ENCODE results near the gene STEAP3. TPM values are rescaled to one million over a fixed set of nuclear protein-coding genes. Genes with fewer than 3 reads are reported as not detected.

STEAP3 gene
- polyA plus RNA-seq, 2 of the 4 experiments (the other 2 are of a cell fraction) = 23.5 to 30.2 TPM

DNA sequence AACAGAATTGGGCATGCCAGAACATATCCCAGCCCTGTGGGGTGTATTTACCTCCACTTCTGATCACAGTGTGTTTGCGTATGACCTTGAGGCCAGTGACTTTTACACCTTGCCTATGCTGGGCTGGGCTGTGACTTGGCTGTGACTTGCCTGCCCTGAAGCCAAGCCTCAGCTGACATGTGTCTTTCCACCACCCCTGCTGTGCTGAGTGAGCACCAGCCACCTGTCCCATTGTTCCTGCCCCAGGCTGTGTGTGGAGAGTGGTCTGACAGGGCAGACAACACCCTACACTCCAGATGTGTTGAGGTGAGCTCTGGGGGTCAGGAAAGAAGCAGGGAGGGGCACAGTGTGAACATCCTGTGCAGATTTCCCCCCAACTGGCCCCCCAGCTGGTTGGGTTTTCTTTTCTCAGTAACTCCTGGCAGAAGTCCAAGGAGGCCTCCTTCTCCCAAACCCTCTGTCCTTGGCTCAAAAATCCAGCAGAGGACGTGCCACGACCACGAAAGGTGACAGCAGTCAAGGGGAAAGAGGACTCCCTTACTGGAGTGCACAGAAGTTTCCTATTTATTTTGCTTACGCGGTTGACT is 5.1 kb upstream of the STEAP3 start:
- ChIA-PET CTCF (interaction anchor here (1.0 to 4.4 kb wide), 10 partner anchors 10 to 76 kb away, joined by 3 to 30 read pairs (median 4); no protein-coding TSS in a partner anchor), POLR2A (no interaction called here)

DNA sequence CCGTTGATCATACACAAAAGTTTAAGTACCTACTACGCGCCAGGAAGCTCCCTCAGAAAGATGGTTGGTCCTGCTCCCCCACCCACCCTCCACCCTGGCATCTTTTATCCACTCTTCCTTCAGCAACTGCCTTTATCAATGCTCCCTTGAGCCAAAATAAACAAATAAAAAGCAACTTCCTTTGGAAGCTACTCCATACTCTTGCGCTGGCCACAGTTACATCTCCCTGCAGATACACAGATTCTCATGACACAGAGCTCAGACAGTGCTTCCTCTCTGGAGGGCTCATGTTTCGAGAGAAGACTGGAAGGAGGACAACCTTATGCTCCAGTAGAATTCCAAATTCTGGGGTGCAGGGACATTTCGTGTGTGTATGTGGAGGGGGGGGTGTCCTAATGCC is 3.8 kb upstream of the STEAP3 start:
- DNase-seq (ENCODE audit: low read depth in 1 of 2, low spot score in 1 of 2) (no peak), ATAC-seq (no peak), FAIRE-seq (no peak)
- CTCF ChIA-PET = interaction anchor here (1.4 to 4.4 kb wide), 6 partner anchors 8 to 71 kb away, joined by 3 to 30 read pairs (median 8); no protein-coding TSS in a partner anchor
- TF ChIP-seq SMC3 (IDR thresholded peaks at IDR 0.05) (no peak), EP300 (IDR thresholded peaks at IDR 0.05) (no peak), HOXA7 (CRISPR knock-in tag; IDR thresholded peaks at IDR 0.05) (no peak)
- TF ChIP-seq, protein P1, sequence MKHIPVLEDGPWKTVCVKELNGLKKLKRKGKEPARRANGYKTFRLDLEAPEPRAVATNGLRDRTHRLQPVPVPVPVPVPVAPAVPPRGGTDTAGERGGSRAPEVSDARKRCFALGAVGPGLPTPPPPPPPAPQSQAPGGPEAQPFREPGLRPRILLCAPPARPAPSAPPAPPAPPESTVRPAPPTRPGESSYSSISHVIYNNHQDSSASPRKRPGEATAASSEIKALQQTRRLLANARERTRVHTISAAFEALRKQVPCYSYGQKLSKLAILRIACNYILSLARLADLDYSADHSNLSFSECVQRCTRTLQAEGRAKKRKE (CRISPR knock-in tag; IDR thresholded peaks at IDR 0.05; ENCODE audit: low read depth) = no peak
- no peak overlapping the region for H3K27ac ChIP-seq
- peaks cover 16% of the 10 kb centered on the region for H3K4me1 ChIP-seq
- POLR2A ChIA-PET = no interaction called here
- no peak overlapping the region for H3K4me2 ChIP-seq
- H3K9me3 ChIP-seq = no peaks in the 10 kb centered on the region
- WGBS (ENCODE audit: missing lambda C conversion rate) = 67% methylated on average over 6 of the region's 6 CpGs
- no peak overlapping the region for H3K4me3 ChIP-seq

More for the DNA sequence above, 5.1 kb upstream of the STEAP3 start:
- no peak overlapping the region; the same call in 2 of the 3 replicates for H3K4me2 ChIP-seq
- TF ChIP-seq ZC3H11A (IDR thresholded peaks at IDR 0.05) (no peak), RFX5 (IDR thresholded peaks at IDR 0.05) (no peak), RAD21 (conservative IDR thresholded peaks at IDR 0.05 in 1 of 2, IDR thresholded peaks at IDR 0.05 in 1 of 2) (peak; percentile 39 to 61; a peak in 4 of 5 replicates), SREBF2 (IDR thresholded peaks at IDR 0.05) (no peak), NPAS2 (CRISPR knock-in tag; IDR thresholded peaks at IDR 0.05; ENCODE audit: borderline replicate concordance) (no peak), SMC3 (IDR thresholded peaks at IDR 0.05) (0 out of 3 replicates have a peak, but pooled peaks have one; percentile 14), CHD2 (IDR thresholded peaks at IDR 0.05; ENCODE audit: low read length, partially characterized antibody) (no peak), ZNF302 (CRISPR knock-in tag; IDR thresholded peaks at IDR 0.05) (no peak)
- TF ChIP-seq, protein P2, sequence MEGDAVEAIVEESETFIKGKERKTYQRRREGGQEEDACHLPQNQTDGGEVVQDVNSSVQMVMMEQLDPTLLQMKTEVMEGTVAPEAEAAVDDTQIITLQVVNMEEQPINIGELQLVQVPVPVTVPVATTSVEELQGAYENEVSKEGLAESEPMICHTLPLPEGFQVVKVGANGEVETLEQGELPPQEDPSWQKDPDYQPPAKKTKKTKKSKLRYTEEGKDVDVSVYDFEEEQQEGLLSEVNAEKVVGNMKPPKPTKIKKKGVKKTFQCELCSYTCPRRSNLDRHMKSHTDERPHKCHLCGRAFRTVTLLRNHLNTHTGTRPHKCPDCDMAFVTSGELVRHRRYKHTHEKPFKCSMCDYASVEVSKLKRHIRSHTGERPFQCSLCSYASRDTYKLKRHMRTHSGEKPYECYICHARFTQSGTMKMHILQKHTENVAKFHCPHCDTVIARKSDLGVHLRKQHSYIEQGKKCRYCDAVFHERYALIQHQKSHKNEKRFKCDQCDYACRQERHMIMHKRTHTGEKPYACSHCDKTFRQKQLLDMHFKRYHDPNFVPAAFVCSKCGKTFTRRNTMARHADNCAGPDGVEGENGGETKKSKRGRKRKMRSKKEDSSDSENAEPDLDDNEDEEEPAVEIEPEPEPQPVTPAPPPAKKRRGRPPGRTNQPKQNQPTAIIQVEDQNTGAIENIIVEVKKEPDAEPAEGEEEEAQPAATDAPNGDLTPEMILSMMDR (IDR thresholded peaks at IDR 0.05) = peak; percentile 12; the same call in 1 of the 3 replicates
- WGBS (ENCODE audit: missing lambda C conversion rate) = 67% methylated on average over 6 of the region's 6 CpGs
- H3K9me3 ChIP-seq = no peaks in the 10 kb centered on the region
- DNase-seq (ENCODE audit: low read depth in 1 of 2, low spot score in 1 of 2) = peak in 1 of 2 experiments; percentile 26
- H3K4me3 ChIP-seq = no peak overlapping the region
- FAIRE-seq = no peak
- peak overlapping the region in 1 of 2 experiments; percentile 49; a peak in 2 of 6 replicates for H3K27ac ChIP-seq
- H3K4me1 ChIP-seq = peaks cover 11% of the 10 kb centered on the region
- no peak for ATAC-seq

DNA sequence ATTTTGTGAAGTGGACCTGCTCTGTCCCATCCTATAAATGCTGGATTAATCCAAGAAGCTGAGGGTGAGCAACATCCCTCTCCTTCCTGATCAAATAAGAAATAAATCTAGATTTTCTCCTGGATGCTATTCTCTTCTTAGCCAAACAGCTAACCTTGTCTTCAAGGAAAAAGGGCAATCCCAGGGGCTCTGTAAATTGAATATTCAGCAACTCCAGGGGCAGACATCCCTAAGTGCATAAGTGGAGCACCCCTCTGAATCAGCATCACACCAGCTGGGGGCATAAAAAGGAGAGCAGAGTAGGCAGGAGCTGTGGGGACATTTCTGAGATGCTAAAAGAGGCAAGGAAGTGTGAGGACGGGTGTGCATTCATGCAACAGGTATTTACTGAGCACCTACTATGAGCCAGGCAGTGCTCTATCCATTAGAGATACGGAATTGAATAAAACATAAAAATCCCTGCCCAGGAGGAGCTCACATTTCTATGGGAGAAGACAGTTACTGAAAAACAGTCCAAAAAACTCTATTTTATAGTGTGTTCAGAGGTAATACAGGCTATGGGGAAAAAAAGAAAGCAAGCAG is 2.8 kb upstream of the STEAP3 start:
- WGBS (ENCODE audit: missing lambda C conversion rate) = 87% methylated on average over 2 of the region's 2 CpGs

DNA sequence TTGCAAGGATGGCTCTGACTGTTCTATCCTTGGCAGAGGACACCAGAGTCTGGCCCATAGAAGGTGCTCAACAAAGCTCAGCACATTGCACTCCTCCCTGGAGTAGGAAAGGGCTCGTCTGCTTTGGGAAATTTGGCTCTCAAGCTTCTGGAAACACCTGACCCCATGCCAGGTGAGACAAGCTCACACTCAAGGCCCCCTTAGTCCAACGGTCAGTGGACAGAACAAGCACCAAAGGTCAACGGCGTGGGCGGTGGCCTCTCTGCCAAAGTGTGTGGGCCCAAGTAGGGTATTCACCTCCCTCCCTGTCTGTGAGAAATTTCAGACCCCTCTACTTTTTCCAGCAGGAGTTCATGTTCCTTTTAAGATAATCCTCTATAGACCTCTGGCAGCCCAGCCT is 2.0 kb upstream of the STEAP3 start:
- Histone ChIP-seq H3K9me3 (no peaks in the 10 kb centered on the region), H3K4me2 (no peak overlapping the region), H3K4me1 (peaks cover 19% of the 10 kb centered on the region), H3K4me3 (no peak overlapping the region), H3K27ac (no peak overlapping the region)
- ATAC-seq (no peak), DNase-seq (ENCODE audit: low read depth in 1 of 2, low spot score in 1 of 2) (no peak), FAIRE-seq (no peak)
- WGBS (ENCODE audit: missing lambda C conversion rate) = 73% methylated on average over 5 of the region's 5 CpGs
- POLR2A ChIA-PET = no interaction called here
- CTCF ChIA-PET = interaction anchor here (0.7 to 2.0 kb wide), 4 partner anchors 9 to 69 kb away, joined by 3 to 9 read pairs (median 4); no protein-coding TSS in a partner anchor
- no peak for TF ChIP-seq CEBPB (IDR thresholded peaks at IDR 0.05)
- TF ChIP-seq BHLHE40 (IDR thresholded peaks at IDR 0.05; ENCODE audit: low read depth, low read length) = no peak
- TF ChIP-seq RAD21 (conservative IDR thresholded peaks at IDR 0.05 in 1 of 2, IDR thresholded peaks at IDR 0.05 in 1 of 2) = no peak
- TF ChIP-seq, protein P3, sequence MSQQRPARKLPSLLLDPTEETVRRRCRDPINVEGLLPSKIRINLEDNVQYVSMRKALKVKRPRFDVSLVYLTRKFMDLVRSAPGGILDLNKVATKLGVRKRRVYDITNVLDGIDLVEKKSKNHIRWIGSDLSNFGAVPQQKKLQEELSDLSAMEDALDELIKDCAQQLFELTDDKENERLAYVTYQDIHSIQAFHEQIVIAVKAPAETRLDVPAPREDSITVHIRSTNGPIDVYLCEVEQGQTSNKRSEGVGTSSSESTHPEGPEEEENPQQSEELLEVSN (IDR thresholded peaks at IDR 0.05; ENCODE audit: borderline replicate concordance, low read depth) = no peak
- no peak for TF ChIP-seq POLR2A (IDR thresholded peaks at IDR 0.05; ENCODE audit: low read length)
- no peak for TF ChIP-seq HOXA7 (CRISPR knock-in tag; IDR thresholded peaks at IDR 0.05)
- no peak for TF ChIP-seq JUNB (IDR thresholded peaks at IDR 0.05)
- TF ChIP-seq, protein P4, sequence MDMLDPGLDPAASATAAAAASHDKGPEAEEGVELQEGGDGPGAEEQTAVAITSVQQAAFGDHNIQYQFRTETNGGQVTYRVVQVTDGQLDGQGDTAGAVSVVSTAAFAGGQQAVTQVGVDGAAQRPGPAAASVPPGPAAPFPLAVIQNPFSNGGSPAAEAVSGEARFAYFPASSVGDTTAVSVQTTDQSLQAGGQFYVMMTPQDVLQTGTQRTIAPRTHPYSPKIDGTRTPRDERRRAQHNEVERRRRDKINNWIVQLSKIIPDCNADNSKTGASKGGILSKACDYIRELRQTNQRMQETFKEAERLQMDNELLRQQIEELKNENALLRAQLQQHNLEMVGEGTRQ (IDR thresholded peaks at IDR 0.05) = no peak
- no peak for TF ChIP-seq PHF8 (IDR thresholded peaks at IDR 0.05; ENCODE audit: borderline replicate concordance, low read depth)
- TF ChIP-seq, protein P5, sequence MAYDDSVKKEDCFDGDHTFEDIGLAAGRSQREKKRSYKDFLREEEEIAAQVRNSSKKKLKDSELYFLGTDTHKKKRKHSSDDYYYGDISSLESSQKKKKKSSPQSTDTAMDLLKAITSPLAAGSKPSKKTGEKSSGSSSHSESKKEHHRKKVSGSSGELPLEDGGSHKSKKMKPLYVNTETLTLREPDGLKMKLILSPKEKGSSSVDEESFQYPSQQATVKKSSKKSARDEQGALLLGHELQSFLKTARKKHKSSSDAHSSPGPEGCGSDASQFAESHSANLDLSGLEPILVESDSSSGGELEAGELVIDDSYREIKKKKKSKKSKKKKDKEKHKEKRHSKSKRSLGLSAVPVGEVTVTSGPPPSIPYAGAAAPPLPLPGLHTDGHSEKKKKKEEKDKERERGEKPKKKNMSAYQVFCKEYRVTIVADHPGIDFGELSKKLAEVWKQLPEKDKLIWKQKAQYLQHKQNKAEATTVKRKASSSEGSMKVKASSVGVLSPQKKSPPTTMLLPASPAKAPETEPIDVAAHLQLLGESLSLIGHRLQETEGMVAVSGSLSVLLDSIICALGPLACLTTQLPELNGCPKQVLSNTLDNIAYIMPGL (CRISPR knock-in tag; IDR thresholded peaks at IDR 0.05; ENCODE audit: borderline replicate concordance) = no peak
- TF ChIP-seq EHMT2 (IDR thresholded peaks at IDR 0.05; ENCODE audit: low read depth) = no peak

More for the DNA sequence above, 2.8 kb upstream of the STEAP3 start:
- ATAC-seq (no peak), FAIRE-seq (no peak), DNase-seq (ENCODE audit: low read depth in 1 of 2, low spot score in 1 of 2) (no peak)
- ChIA-PET CTCF (interaction anchor here (1.3 to 4.4 kb wide), 4 partner anchors 9 to 70 kb away, joined by 3 to 30 read pairs (median 4); no protein-coding TSS in a partner anchor), POLR2A (no interaction called here)
- Histone ChIP-seq H3K4me3 (no peak overlapping the region), H3K4me2 (no peak overlapping the region), H3K27ac (no peak overlapping the region), H3K9me3 (no peaks in the 10 kb centered on the region), H3K4me1 (peaks cover 19% of the 10 kb centered on the region)
- TF ChIP-seq NPAS2 (CRISPR knock-in tag; IDR thresholded peaks at IDR 0.05; ENCODE audit: borderline replicate concordance) = no peak
- TF ChIP-seq JUN (IDR thresholded peaks at IDR 0.05) = no peak
- TF ChIP-seq BHLHE40 (IDR thresholded peaks at IDR 0.05; ENCODE audit: low read depth, low read length) = no peak
- no peak for TF ChIP-seq ZFP36 (IDR thresholded peaks at IDR 0.05; ENCODE audit: borderline replicate concordance, partially characterized antibody)

Data from A549 (cell line).